Measurements from ENCODE around the gene DNAJB6.

The DNAJB6 gene

GRCh38 chr7:157358041-157358752 lies 21.4 kb downstream of the DNAJB6 start:
- H4K20me1 ChIP-seq (ENCODE audit: insufficient read depth, low read length), result peaks cover 93% of the 10 kb centered on the region
- no peak overlapping the region for H3K4me3 ChIP-seq (ENCODE audit: low read depth in 1 of 2, low read length in 2 of 2)
- no peak overlapping the region for H3K27ac ChIP-seq (ENCODE audit: low read length)
- no peak for TF ChIP-seq EZH2 (IDR thresholded peaks at IDR 0.05; ENCODE audit: borderline replicate concordance, low read depth, low read length, severe bottlenecking)
- no peak for TF ChIP-seq CTCF (IDR thresholded peaks at IDR 0.05; ENCODE audit: borderline replicate concordance, extremely low read depth, low read length, poor library complexity, severe bottlenecking)
- H3K9ac ChIP-seq (ENCODE audit: low read depth, low read length), result no peak overlapping the region
- peaks cover 84% of the 10 kb centered on the region for H3K36me3 ChIP-seq (ENCODE audit: insufficient read depth, low read length)
- H3K79me2 ChIP-seq (ENCODE audit: insufficient read depth, low read length), result peaks cover 100% of the 10 kb centered on the region
- no peak overlapping the region for H3K4me2 ChIP-seq (ENCODE audit: insufficient read depth, low read length)
- H3K27me3 ChIP-seq (ENCODE audit: insufficient read depth, low read length, poor library complexity), result no peaks in the 10 kb centered on the region
- ATAC-seq (ENCODE audit: insufficient read depth, low read depth), result no peak
- H3K9me3 ChIP-seq (ENCODE audit: insufficient read depth, low read length, severe bottlenecking), result no peaks in the 10 kb centered on the region
- DNase-seq, result no peak
- no peaks in the 10 kb centered on the region for H3K4me1 ChIP-seq (ENCODE audit: insufficient read depth, low read length)
- H2AFZ ChIP-seq (ENCODE audit: low read depth, low read length), result no peak overlapping the region

- H3K9me3 ChIP-seq (ENCODE audit: insufficient read depth, low read length, severe bottlenecking), result no peaks in the 10 kb centered on the region
- no peak overlapping the region for H3K4me3 ChIP-seq (ENCODE audit: low read depth in 1 of 2, low read length in 2 of 2)
- H3K27me3 ChIP-seq (ENCODE audit: insufficient read depth, low read length, poor library complexity), result no peaks in the 10 kb centered on the region
- DNase-seq, result no peak
- peaks cover 100% of the 10 kb centered on the region for H3K79me2 ChIP-seq (ENCODE audit: insufficient read depth, low read length)
- H4K20me1 ChIP-seq (ENCODE audit: insufficient read depth, low read length), result peaks cover 93% of the 10 kb centered on the region
- TF ChIP-seq EZH2 (IDR thresholded peaks at IDR 0.05; ENCODE audit: borderline replicate concordance, low read depth, low read length, severe bottlenecking) (no peak), CTCF (IDR thresholded peaks at IDR 0.05; ENCODE audit: borderline replicate concordance, extremely low read depth, low read length, poor library complexity, severe bottlenecking) (no peak)
- no peak overlapping the region for H3K27ac ChIP-seq (ENCODE audit: low read length)
- H3K4me2 ChIP-seq (ENCODE audit: insufficient read depth, low read length), result no peak overlapping the region
- H3K9ac ChIP-seq (ENCODE audit: low read depth, low read length), result no peak overlapping the region
- no peak for ATAC-seq (ENCODE audit: insufficient read depth, low read depth)
- H3K4me1 ChIP-seq (ENCODE audit: insufficient read depth, low read length), result no peaks in the 10 kb centered on the region
- H2AFZ ChIP-seq (ENCODE audit: low read depth, low read length), result no peak overlapping the region
- peaks cover 85% of the 10 kb centered on the region for H3K36me3 ChIP-seq (ENCODE audit: insufficient read depth, low read length)
These were observed 21.9 kb downstream of the DNAJB6 start for GRCh38 chr7:157358753-157359096.

- H3K4me3 ChIP-seq (ENCODE audit: low read depth in 1 of 2, low read length in 2 of 2), result no peak overlapping the region
These were observed 22.8 kb downstream of the DNAJB6 start for GRCh38 chr7:157359581-157359980.

More at GRCh38 chr7:157359581-157359980, 22.8 kb downstream of the DNAJB6 start:
- no peak for TF ChIP-seq EZH2 (IDR thresholded peaks at IDR 0.05; ENCODE audit: borderline replicate concordance, low read depth, low read length, severe bottlenecking)
- no peak for TF ChIP-seq CTCF (IDR thresholded peaks at IDR 0.05; ENCODE audit: borderline replicate concordance, extremely low read depth, low read length, poor library complexity, severe bottlenecking)
- DNase-seq (no peak), ATAC-seq (ENCODE audit: insufficient read depth, low read depth) (no peak)
- Histone ChIP-seq H3K4me2 (ENCODE audit: insufficient read depth, low read length) (no peak overlapping the region), H3K27ac (ENCODE audit: low read length) (no peak overlapping the region), H2AFZ (ENCODE audit: low read depth, low read length) (no peak overlapping the region), H3K4me1 (ENCODE audit: insufficient read depth, low read length) (no peaks in the 10 kb centered on the region), H3K79me2 (ENCODE audit: insufficient read depth, low read length) (peaks cover 100% of the 10 kb centered on the region), H3K36me3 (ENCODE audit: insufficient read depth, low read length) (peaks cover 91% of the 10 kb centered on the region), H3K9me3 (ENCODE audit: insufficient read depth, low read length, severe bottlenecking) (no peaks in the 10 kb centered on the region), H3K9ac (ENCODE audit: low read depth, low read length) (no peak overlapping the region), H3K27me3 (ENCODE audit: insufficient read depth, low read length, poor library complexity) (no peaks in the 10 kb centered on the region), H4K20me1 (ENCODE audit: insufficient read depth, low read length) (peaks cover 96% of the 10 kb centered on the region)
